Measurements from ENCODE around the gene SLC25A24. TPM values are rescaled to one million over a fixed set of nuclear protein-coding genes. Genes with fewer than 3 reads are reported as not detected.

The SLC25A24 gene
- total and polyA plus RNA-seq, 7 experiments from 2014 or later = 7.1 to 27.2 (median 10.2) TPM

Other genes starting within 250 kb of the SLC25A24 start
- gene VAV3, start 235.2 kb downstream of the SLC25A24 start, total RNA-seq = 10 to 100 TPM in 1 of 5 experiments, 1 to 10 TPM in 4; 1.4 to 23.2 (median 2.8) TPM
- gene VAV3, start 235.2 kb downstream of the SLC25A24 start, polyA plus RNA-seq = 1 to 10 TPM; 1.3 to 2.1 TPM
- gene NBPF4, start 43.7 kb upstream of the SLC25A24 start, total RNA-seq = under 1 TPM in 2 of 5 experiments, not detected in 3; 0.22 to 0.24 TPM
- gene NBPF4, start 43.7 kb upstream of the SLC25A24 start, polyA plus RNA-seq = not detected
- under 1 TPM in 1 of 5 experiments, not detected in 4; 0.27 TPM for gene NBPF6, start 250.0 kb upstream of the SLC25A24 start, total RNA-seq
- gene NBPF6, start 250.0 kb upstream of the SLC25A24 start, polyA plus RNA-seq = not detected

Data from naive thymus-derived CD4-positive, alpha-beta T cell (primary cell).